Keratinocyte (primary cell): ENCODE data around the gene RAB11FIP4.
"Not testable (repeated sequence)": the region's sequence is repeated elsewhere in the genome, so short reads cannot be mapped to it uniquely, and the experiment has no call there.

Source experiments
- EZH2 ChIP-seq: IDR thresholded peaks from one replicate; pipeline ENCODE4 v1.6.1; 2012; ENCODE audit warnings: inconsistent platforms, mild to moderate bottlenecking, low read length, moderate library complexity
- TF ChIP-seq, protein P1 (sequence below), 3 experiments: IDR thresholded peaks in 1 of 3; conservative IDR thresholded peaks in 1 of 3; optimal IDR thresholded peaks in 1 of 3; 2 replicates in 2 of 3; 3 replicates in 1 of 3; pipeline versions ENCODE3 to v1.5.1; 2011; ENCODE audit warnings: low read length in 3 of 3, mild to moderate bottlenecking in 3 of 3, moderate library complexity in 2 of 3, control low read depth in 1 of 3, inconsistent platforms in 1 of 3; ENCODE audit not compliant: insufficient read depth in 2 of 3; ENCODE audit errors: extremely low read depth in 1 of 3

GRCh38 chr17:31382668-31383275, 8.7 kb upstream of the RAB11FIP4 start:
- TF ChIP-seq, protein P1, sequence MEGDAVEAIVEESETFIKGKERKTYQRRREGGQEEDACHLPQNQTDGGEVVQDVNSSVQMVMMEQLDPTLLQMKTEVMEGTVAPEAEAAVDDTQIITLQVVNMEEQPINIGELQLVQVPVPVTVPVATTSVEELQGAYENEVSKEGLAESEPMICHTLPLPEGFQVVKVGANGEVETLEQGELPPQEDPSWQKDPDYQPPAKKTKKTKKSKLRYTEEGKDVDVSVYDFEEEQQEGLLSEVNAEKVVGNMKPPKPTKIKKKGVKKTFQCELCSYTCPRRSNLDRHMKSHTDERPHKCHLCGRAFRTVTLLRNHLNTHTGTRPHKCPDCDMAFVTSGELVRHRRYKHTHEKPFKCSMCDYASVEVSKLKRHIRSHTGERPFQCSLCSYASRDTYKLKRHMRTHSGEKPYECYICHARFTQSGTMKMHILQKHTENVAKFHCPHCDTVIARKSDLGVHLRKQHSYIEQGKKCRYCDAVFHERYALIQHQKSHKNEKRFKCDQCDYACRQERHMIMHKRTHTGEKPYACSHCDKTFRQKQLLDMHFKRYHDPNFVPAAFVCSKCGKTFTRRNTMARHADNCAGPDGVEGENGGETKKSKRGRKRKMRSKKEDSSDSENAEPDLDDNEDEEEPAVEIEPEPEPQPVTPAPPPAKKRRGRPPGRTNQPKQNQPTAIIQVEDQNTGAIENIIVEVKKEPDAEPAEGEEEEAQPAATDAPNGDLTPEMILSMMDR (optimal IDR thresholded peaks at IDR 0.05 in 1 of 3, IDR thresholded peaks at IDR 0.05 in 1 of 3, conservative IDR thresholded peaks at IDR 0.05 in 1 of 3; ENCODE audit: extremely low read depth in 1 of 3, insufficient read depth in 2 of 3, low read length in 3 of 3): not testable (repeated sequence)
- not testable (repeated sequence) for TF ChIP-seq EZH2
